Muscle of back (tissue), 10 donors: ENCODE data around the gene CDYL2. TPM values are rescaled to one million over a fixed set of nuclear protein-coding genes. Genes with fewer than 3 reads are reported as not detected.

Experiments
- polyA plus RNA-seq, 10 donors: library from polyadenylated mRNA; unstranded; fragments of 120-200 nt; gene quantifications; one replicate each; pipeline ENCODE4 v1.2.1, GENCODE V29; 2013; ENCODE audit not compliant: insufficient read length in 10 of 10

The CDYL2 gene
- polyA plus RNA-seq, 10 donors, result 2.0 to 3.7 (median 2.8) TPM

Other genes with a start within 250 kb of the CDYL2 start
- 10 to 100 TPM; 30.5 to 46.8 (median 39.5) TPM for gene CMC2, start 202.3 kb upstream of the CDYL2 start, polyA plus RNA-seq
- gene CENPN, start 202.6 kb upstream of the CDYL2 start, polyA plus RNA-seq, result 10 to 100 TPM; 12.4 to 29.1 (median 16.4) TPM
- gene ATMIN, start 231.2 kb upstream of the CDYL2 start, polyA plus RNA-seq, result 10 to 100 TPM; 26.7 to 38.0 (median 31.4) TPM